WTC11 (cell line): ENCODE results near the gene HEY2. TPM values are rescaled to one million over a fixed set of nuclear protein-coding genes. Genes with fewer than 3 reads are reported as not detected.

ENCODE experiments used
- ATF1 ChIP-seq: sonication (generic); formaldehyde crosslinking; IDR thresholded peaks from 2 replicates; pipeline ENCODE4 v1.8.1; 2023; ENCODE audit warnings: mild to moderate bottlenecking, moderate library complexity, missing genetic modification reagents
- ETV6 ChIP-seq: sonication (generic); formaldehyde crosslinking; IDR thresholded peaks from 2 replicates; pipeline ENCODE4 v1.8.1; 2022; ENCODE audit warnings: mild to moderate bottlenecking, missing genetic modification reagents
- FOXK1 ChIP-seq: sonication (generic); formaldehyde crosslinking; IDR thresholded peaks from 2 replicates; pipeline ENCODE4 v1.8.0; 2022; ENCODE audit warnings: mild to moderate bottlenecking, moderate library complexity, missing genetic modification reagents
- GRHL2 ChIP-seq: fragments of 250-450 bp; sonication (Bioruptor Pico); IDR thresholded peaks from 2 replicates; pipeline ENCODE4 v1.8.0; 2022; ENCODE audit warnings: mild to moderate bottlenecking, moderate library complexity; ENCODE audit not compliant: insufficient replicate concordance, severe bottlenecking
- JUN ChIP-seq: sonication (generic); formaldehyde crosslinking; IDR thresholded peaks from 2 replicates; pipeline ENCODE4 v1.8.0; 2023; ENCODE audit warnings: mild to moderate bottlenecking, missing genetic modification reagents
- KAT7 ChIP-seq: sonication (generic); formaldehyde crosslinking; IDR thresholded peaks from 2 replicates; pipeline ENCODE4 v1.8.1; 2023; ENCODE audit warnings: missing genetic modification reagents, mild to moderate bottlenecking, borderline replicate concordance
- MYBL2 ChIP-seq: sonication (generic); formaldehyde crosslinking; IDR thresholded peaks from 2 replicates; pipeline ENCODE4 v1.8.1; 2023; ENCODE audit warnings: mild to moderate bottlenecking, moderate library complexity, missing genetic modification reagents
- NFATC4 ChIP-seq: fragments of 250-450 bp; sonication (Bioruptor Pico); IDR thresholded peaks from 2 replicates; pipeline ENCODE4 v1.9.0; 2021; ENCODE audit warnings: mild to moderate bottlenecking
- NR1H2 ChIP-seq: sonication (generic); formaldehyde crosslinking; IDR thresholded peaks from 2 replicates; pipeline ENCODE4 v1.9.0; 2021; ENCODE audit warnings: mild to moderate bottlenecking, moderate library complexity, missing genetic modification reagents
- NR3C1 ChIP-seq: sonication (generic); formaldehyde crosslinking; conservative IDR thresholded peaks from 2 replicates; pipeline ENCODE4 v1.8.1; 2023; ENCODE audit warnings: low read depth, mild to moderate bottlenecking, missing genetic modification reagents
- RORB ChIP-seq: fragments of 250-450 bp; sonication (Bioruptor Pico); IDR thresholded peaks from 2 replicates; pipeline ENCODE4 v1.9.0; 2021; ENCODE audit warnings: mild to moderate bottlenecking
- SMAD4 ChIP-seq: sonication (generic); formaldehyde crosslinking; IDR thresholded peaks from 2 replicates; pipeline ENCODE4 v1.8.0; 2022; ENCODE audit warnings: mild to moderate bottlenecking, missing genetic modification reagents
- SP1 ChIP-seq: sonication (generic); formaldehyde crosslinking; conservative IDR thresholded peaks from 2 replicates; pipeline ENCODE4 v1.8.1; 2022; ENCODE audit warnings: missing genetic modification reagents
- TCF7 ChIP-seq: sonication (generic); formaldehyde crosslinking; IDR thresholded peaks from 2 replicates; pipeline ENCODE4 v1.8.0; 2022; ENCODE audit warnings: mild to moderate bottlenecking, low read depth, missing genetic modification reagents, moderate library complexity
- ZNF138 ChIP-seq: sonication (generic); formaldehyde crosslinking; conservative IDR thresholded peaks from 2 replicates; pipeline ENCODE4 v1.8.1; 2022; ENCODE audit warnings: mild to moderate bottlenecking, moderate library complexity, missing genetic modification reagents
- ZNF232 ChIP-seq: sonication (generic); formaldehyde crosslinking; IDR thresholded peaks from 2 replicates; pipeline ENCODE4 v1.8.0; 2022; ENCODE audit warnings: mild to moderate bottlenecking, missing genetic modification reagents
- ZNF317 ChIP-seq: sonication (generic); formaldehyde crosslinking; IDR thresholded peaks from 2 replicates; pipeline ENCODE4 v1.8.1; 2023; ENCODE audit warnings: low read depth, mild to moderate bottlenecking, moderate library complexity, missing genetic modification reagents, borderline replicate concordance
- total RNA-seq: library from RNA; stranded (reverse); gene quantifications from 3 replicates; pipeline ENCODE4 v1.2.3, GENCODE V29; 2021
- TF ChIP-seq, protein P1 (sequence below): sonication (generic); formaldehyde crosslinking; conservative IDR thresholded peaks from 2 replicates; pipeline ENCODE4 v1.8.1; 2023; ENCODE audit warnings: mild to moderate bottlenecking, low read depth, missing genetic modification reagents, moderate library complexity
- TF ChIP-seq, protein P2 (sequence below): sonication (generic); formaldehyde crosslinking; IDR thresholded peaks from 2 replicates; pipeline ENCODE4 v1.8.1; 2023; ENCODE audit warnings: mild to moderate bottlenecking, missing genetic modification reagents
- TF ChIP-seq, protein P3 (sequence below): sonication (generic); formaldehyde crosslinking; conservative IDR thresholded peaks from 2 replicates; pipeline ENCODE4 v1.8.1; 2022; ENCODE audit warnings: mild to moderate bottlenecking, missing genetic modification reagents
- TF ChIP-seq, protein P4 (sequence below): sonication (generic); formaldehyde crosslinking; IDR thresholded peaks from 2 replicates; pipeline ENCODE4 v1.8.0; 2022; ENCODE audit warnings: mild to moderate bottlenecking, missing genetic modification reagents
- TF ChIP-seq, protein P5 (sequence below): sonication (generic); formaldehyde crosslinking; IDR thresholded peaks from 2 replicates; pipeline ENCODE4 v1.8.0; 2022; ENCODE audit warnings: mild to moderate bottlenecking, missing genetic modification reagents
- TF ChIP-seq, protein P6 (sequence below): sonication (generic); formaldehyde crosslinking; IDR thresholded peaks from 2 replicates; pipeline ENCODE4 v1.8.0; 2023; ENCODE audit warnings: mild to moderate bottlenecking, missing genetic modification reagents
- TF ChIP-seq, protein P7 (sequence below): fragments of 250-450 bp; sonication (Bioruptor Pico); IDR thresholded peaks from 2 replicates; pipeline ENCODE4 v1.9.0; 2021; ENCODE audit warnings: mild to moderate bottlenecking

Gene HEY2
- total RNA-seq, 1 experiment from 2014 or later, result 10.6 TPM

DNA sequence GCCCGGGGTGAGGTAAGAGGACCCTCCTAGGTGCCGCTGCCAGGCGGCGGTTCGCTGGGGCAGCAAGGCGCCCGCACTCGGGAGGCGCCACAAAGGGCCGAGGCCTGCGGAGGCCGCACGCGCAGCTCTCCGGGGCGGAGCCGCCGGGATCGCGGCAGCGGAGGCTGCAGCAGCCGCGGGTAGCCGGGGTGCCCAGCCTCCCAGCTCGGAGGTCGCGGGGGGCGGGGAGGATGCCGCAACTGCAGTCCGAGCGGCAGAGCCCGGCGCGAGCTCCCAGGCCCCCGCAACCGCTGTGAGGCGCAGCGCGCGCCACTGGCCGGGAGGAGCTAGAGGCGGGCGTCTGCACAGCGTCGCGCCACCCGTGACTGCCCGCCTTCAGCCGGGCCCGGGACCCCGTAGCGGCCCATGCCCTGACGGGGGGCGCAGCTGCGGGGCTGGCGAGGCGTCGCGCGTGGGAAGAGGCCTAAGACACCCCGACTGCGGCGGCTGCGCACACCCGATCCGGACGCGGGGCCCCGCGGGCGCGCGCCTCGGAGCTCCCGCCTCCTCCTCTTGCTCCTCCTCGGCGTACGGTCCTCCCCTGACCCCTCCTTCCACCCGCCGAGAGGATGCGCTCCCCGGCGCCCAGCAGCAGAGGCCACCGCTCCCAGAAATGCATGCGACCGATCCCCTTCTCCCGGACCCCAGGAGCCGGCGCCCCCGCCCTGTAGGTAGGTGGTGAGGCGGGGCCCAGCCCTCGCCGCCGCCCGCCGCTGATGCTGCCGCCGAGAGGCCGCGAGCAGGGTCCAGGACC, 41.1 kb downstream of the HEY2 start, which contains the start of gene NCOA7 (continued):
- TF ChIP-seq, protein P1, sequence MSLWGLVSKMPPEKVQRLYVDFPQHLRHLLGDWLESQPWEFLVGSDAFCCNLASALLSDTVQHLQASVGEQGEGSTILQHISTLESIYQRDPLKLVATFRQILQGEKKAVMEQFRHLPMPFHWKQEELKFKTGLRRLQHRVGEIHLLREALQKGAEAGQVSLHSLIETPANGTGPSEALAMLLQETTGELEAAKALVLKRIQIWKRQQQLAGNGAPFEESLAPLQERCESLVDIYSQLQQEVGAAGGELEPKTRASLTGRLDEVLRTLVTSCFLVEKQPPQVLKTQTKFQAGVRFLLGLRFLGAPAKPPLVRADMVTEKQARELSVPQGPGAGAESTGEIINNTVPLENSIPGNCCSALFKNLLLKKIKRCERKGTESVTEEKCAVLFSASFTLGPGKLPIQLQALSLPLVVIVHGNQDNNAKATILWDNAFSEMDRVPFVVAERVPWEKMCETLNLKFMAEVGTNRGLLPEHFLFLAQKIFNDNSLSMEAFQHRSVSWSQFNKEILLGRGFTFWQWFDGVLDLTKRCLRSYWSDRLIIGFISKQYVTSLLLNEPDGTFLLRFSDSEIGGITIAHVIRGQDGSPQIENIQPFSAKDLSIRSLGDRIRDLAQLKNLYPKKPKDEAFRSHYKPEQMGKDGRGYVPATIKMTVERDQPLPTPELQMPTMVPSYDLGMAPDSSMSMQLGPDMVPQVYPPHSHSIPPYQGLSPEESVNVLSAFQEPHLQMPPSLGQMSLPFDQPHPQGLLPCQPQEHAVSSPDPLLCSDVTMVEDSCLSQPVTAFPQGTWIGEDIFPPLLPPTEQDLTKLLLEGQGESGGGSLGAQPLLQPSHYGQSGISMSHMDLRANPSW (CRISPR knock-in tag), result no peak
- TF ChIP-seq ZNF317 (CRISPR knock-in tag), result no peak; the same call in 1 of the 2 replicates
- TF ChIP-seq NFATC4 (CRISPR knock-in tag), result no peak
- no peak; the same call in 1 of the 2 replicates for TF ChIP-seq ZNF138 (CRISPR knock-in tag)
- TF ChIP-seq SP1 (CRISPR knock-in tag), result peak; percentile 33
- TF ChIP-seq, protein P2, sequence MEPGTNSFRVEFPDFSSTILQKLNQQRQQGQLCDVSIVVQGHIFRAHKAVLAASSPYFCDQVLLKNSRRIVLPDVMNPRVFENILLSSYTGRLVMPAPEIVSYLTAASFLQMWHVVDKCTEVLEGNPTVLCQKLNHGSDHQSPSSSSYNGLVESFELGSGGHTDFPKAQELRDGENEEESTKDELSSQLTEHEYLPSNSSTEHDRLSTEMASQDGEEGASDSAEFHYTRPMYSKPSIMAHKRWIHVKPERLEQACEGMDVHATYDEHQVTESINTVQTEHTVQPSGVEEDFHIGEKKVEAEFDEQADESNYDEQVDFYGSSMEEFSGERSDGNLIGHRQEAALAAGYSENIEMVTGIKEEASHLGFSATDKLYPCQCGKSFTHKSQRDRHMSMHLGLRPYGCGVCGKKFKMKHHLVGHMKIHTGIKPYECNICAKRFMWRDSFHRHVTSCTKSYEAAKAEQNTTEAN (CRISPR knock-in tag), result no peak
- TF ChIP-seq ETV6, result peak; percentile 46; the same call in 1 of the 2 replicates
- TF ChIP-seq, protein P3, sequence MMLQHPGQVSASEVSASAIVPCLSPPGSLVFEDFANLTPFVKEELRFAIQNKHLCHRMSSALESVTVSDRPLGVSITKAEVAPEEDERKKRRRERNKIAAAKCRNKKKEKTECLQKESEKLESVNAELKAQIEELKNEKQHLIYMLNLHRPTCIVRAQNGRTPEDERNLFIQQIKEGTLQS (CRISPR knock-in tag), result no peak
- TF ChIP-seq JUN (CRISPR knock-in tag), result no peak
- TF ChIP-seq ATF1 (CRISPR knock-in tag), result 0 out of 2 replicates have a peak, but pooled peaks have one; percentile 51
- no peak for TF ChIP-seq NR3C1 (CRISPR knock-in tag)
- no peak for TF ChIP-seq GRHL2 (CRISPR knock-in tag)
- TF ChIP-seq TCF7 (CRISPR knock-in tag), result 0 out of 2 replicates have a peak, but pooled peaks have one; percentile 25
- TF ChIP-seq MYBL2, result no peak
- no peak for TF ChIP-seq SMAD4
- TF ChIP-seq ZNF232 (CRISPR knock-in tag), result peak; percentile 52; the same call in 1 of the 2 replicates
- TF ChIP-seq RORB, result no peak
- TF ChIP-seq NR1H2, result no peak
- TF ChIP-seq, protein P4, sequence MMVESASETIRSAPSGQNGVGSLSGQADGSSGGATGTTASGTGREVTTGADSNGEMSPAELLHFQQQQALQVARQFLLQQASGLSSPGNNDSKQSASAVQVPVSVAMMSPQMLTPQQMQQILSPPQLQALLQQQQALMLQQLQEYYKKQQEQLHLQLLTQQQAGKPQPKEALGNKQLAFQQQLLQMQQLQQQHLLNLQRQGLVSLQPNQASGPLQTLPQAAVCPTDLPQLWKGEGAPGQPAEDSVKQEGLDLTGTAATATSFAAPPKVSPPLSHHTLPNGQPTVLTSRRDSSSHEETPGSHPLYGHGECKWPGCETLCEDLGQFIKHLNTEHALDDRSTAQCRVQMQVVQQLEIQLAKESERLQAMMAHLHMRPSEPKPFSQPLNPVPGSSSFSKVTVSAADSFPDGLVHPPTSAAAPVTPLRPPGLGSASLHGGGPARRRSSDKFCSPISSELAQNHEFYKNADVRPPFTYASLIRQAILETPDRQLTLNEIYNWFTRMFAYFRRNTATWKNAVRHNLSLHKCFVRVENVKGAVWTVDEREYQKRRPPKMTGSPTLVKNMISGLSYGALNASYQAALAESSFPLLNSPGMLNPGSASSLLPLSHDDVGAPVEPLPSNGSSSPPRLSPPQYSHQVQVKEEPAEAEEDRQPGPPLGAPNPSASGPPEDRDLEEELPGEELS, result peak; percentile 41; the same call in 1 of the 2 replicates
- TF ChIP-seq, protein P5, sequence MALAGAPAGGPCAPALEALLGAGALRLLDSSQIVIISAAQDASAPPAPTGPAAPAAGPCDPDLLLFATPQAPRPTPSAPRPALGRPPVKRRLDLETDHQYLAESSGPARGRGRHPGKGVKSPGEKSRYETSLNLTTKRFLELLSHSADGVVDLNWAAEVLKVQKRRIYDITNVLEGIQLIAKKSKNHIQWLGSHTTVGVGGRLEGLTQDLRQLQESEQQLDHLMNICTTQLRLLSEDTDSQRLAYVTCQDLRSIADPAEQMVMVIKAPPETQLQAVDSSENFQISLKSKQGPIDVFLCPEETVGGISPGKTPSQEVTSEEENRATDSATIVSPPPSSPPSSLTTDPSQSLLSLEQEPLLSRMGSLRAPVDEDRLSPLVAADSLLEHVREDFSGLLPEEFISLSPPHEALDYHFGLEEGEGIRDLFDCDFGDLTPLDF (CRISPR knock-in tag), result no peak
- TF ChIP-seq FOXK1 (CRISPR knock-in tag), result 0 out of 2 replicates have a peak, but pooled peaks have one; percentile 39
- TF ChIP-seq KAT7, result no peak
- TF ChIP-seq, protein P6, sequence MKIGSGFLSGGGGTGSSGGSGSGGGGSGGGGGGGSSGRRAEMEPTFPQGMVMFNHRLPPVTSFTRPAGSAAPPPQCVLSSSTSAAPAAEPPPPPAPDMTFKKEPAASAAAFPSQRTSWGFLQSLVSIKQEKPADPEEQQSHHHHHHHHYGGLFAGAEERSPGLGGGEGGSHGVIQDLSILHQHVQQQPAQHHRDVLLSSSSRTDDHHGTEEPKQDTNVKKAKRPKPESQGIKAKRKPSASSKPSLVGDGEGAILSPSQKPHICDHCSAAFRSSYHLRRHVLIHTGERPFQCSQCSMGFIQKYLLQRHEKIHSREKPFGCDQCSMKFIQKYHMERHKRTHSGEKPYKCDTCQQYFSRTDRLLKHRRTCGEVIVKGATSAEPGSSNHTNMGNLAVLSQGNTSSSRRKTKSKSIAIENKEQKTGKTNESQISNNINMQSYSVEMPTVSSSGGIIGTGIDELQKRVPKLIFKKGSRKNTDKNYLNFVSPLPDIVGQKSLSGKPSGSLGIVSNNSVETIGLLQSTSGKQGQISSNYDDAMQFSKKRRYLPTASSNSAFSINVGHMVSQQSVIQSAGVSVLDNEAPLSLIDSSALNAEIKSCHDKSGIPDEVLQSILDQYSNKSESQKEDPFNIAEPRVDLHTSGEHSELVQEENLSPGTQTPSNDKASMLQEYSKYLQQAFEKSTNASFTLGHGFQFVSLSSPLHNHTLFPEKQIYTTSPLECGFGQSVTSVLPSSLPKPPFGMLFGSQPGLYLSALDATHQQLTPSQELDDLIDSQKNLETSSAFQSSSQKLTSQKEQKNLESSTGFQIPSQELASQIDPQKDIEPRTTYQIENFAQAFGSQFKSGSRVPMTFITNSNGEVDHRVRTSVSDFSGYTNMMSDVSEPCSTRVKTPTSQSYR (CRISPR knock-in tag), result no peak
- TF ChIP-seq, protein P7, sequence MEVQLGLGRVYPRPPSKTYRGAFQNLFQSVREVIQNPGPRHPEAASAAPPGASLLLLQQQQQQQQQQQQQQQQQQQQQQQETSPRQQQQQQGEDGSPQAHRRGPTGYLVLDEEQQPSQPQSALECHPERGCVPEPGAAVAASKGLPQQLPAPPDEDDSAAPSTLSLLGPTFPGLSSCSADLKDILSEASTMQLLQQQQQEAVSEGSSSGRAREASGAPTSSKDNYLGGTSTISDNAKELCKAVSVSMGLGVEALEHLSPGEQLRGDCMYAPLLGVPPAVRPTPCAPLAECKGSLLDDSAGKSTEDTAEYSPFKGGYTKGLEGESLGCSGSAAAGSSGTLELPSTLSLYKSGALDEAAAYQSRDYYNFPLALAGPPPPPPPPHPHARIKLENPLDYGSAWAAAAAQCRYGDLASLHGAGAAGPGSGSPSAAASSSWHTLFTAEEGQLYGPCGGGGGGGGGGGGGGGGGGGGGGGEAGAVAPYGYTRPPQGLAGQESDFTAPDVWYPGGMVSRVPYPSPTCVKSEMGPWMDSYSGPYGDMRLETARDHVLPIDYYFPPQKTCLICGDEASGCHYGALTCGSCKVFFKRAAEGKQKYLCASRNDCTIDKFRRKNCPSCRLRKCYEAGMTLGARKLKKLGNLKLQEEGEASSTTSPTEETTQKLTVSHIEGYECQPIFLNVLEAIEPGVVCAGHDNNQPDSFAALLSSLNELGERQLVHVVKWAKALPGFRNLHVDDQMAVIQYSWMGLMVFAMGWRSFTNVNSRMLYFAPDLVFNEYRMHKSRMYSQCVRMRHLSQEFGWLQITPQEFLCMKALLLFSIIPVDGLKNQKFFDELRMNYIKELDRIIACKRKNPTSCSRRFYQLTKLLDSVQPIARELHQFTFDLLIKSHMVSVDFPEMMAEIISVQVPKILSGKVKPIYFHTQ, result no peak
